ENCODE results near the gene SF3B3. TPM values are rescaled to one million over a fixed set of nuclear protein-coding genes. Genes with fewer than 3 reads are reported as not detected.

Gene SF3B3
- total RNA-seq, 1 donor, result 142 TPM

- Histone ChIP-seq H3K27ac (ENCODE audit: low read depth, low read length) (no peak overlapping the region), H4K20me1 (ENCODE audit: insufficient read depth, low read length) (no peaks in the 10 kb centered on the region), H3K79me2 (ENCODE audit: insufficient read depth, low read length) (no peaks in the 10 kb centered on the region), H3K9me3 (ENCODE audit: low read depth, low read length) (no peaks in the 10 kb centered on the region), H3K4me1 (ENCODE audit: insufficient read depth, low read length) (no peaks in the 10 kb centered on the region), H3K4me3 (ENCODE audit: insufficient read depth, low read length) (no peak overlapping the region), H3K27me3 (ENCODE audit: insufficient read depth, low read length) (no peaks in the 10 kb centered on the region), H2AFZ (ENCODE audit: low read length) (no peak overlapping the region), H3K4me2 (ENCODE audit: insufficient read depth, low read length) (no peak overlapping the region), H3K36me3 (ENCODE audit: insufficient read depth, low read length) (no peaks in the 10 kb centered on the region)
- TF ChIP-seq CTCF (IDR thresholded peaks at IDR 0.05; ENCODE audit: extremely low read depth, low read depth, low read length), result peak; percentile 6
- no peak for DNase-seq (ENCODE audit: insufficient read length, low spot score, missing footprints)
These were observed 81.0 kb downstream of the SF3B3 start for GRCh38 chr16:70604407-70605282.

- Histone ChIP-seq H3K27ac (ENCODE audit: low read depth, low read length) (no peak overlapping the region), H3K27me3 (ENCODE audit: insufficient read depth, low read length) (no peaks in the 10 kb centered on the region), H3K4me1 (ENCODE audit: insufficient read depth, low read length) (no peaks in the 10 kb centered on the region), H3K9me3 (ENCODE audit: low read depth, low read length) (no peaks in the 10 kb centered on the region), H3K79me2 (ENCODE audit: insufficient read depth, low read length) (no peaks in the 10 kb centered on the region), H3K4me2 (ENCODE audit: insufficient read depth, low read length) (no peak overlapping the region), H2AFZ (ENCODE audit: low read length) (no peak overlapping the region), H3K36me3 (ENCODE audit: insufficient read depth, low read length) (no peaks in the 10 kb centered on the region), H4K20me1 (ENCODE audit: insufficient read depth, low read length) (no peaks in the 10 kb centered on the region), H3K4me3 (ENCODE audit: insufficient read depth, low read length) (no peak overlapping the region)
- no peak for DNase-seq (ENCODE audit: insufficient read length, low spot score, missing footprints)
- TF ChIP-seq CTCF (IDR thresholded peaks at IDR 0.05; ENCODE audit: extremely low read depth, low read depth, low read length), result no peak
These were observed 81.7 kb downstream of the SF3B3 start for GRCh38 chr16:70605283-70605657.

- H4K20me1 ChIP-seq (ENCODE audit: insufficient read depth, low read length), result no peaks in the 10 kb centered on the region
- H3K79me2 ChIP-seq (ENCODE audit: insufficient read depth, low read length), result no peaks in the 10 kb centered on the region
- no peak for DNase-seq (ENCODE audit: insufficient read length, low spot score, missing footprints)
- H3K36me3 ChIP-seq (ENCODE audit: insufficient read depth, low read length), result no peaks in the 10 kb centered on the region
- no peak overlapping the region for H3K4me3 ChIP-seq (ENCODE audit: insufficient read depth, low read length)
- H3K27me3 ChIP-seq (ENCODE audit: insufficient read depth, low read length), result no peaks in the 10 kb centered on the region
- TF ChIP-seq CTCF (IDR thresholded peaks at IDR 0.05; ENCODE audit: extremely low read depth, low read depth, low read length), result no peak
- H3K27ac ChIP-seq (ENCODE audit: low read depth, low read length), result no peak overlapping the region
- no peaks in the 10 kb centered on the region for H3K4me1 ChIP-seq (ENCODE audit: insufficient read depth, low read length)
- H2AFZ ChIP-seq (ENCODE audit: low read length), result no peak overlapping the region
- no peaks in the 10 kb centered on the region for H3K9me3 ChIP-seq (ENCODE audit: low read depth, low read length)
- H3K4me2 ChIP-seq (ENCODE audit: insufficient read depth, low read length), result no peak overlapping the region
These were observed 84.9 kb downstream of the SF3B3 start for GRCh38 chr16:70608521-70608920.

- no peak for DNase-seq (ENCODE audit: insufficient read length, low spot score, missing footprints)
- Histone ChIP-seq H4K20me1 (ENCODE audit: insufficient read depth, low read length) (no peaks in the 10 kb centered on the region), H3K4me2 (ENCODE audit: insufficient read depth, low read length) (no peak overlapping the region), H3K27me3 (ENCODE audit: insufficient read depth, low read length) (no peaks in the 10 kb centered on the region), H3K9me3 (ENCODE audit: low read depth, low read length) (no peaks in the 10 kb centered on the region), H3K4me1 (ENCODE audit: insufficient read depth, low read length) (no peaks in the 10 kb centered on the region), H2AFZ (ENCODE audit: low read length) (no peak overlapping the region), H3K27ac (ENCODE audit: low read depth, low read length) (no peak overlapping the region), H3K79me2 (ENCODE audit: insufficient read depth, low read length) (no peaks in the 10 kb centered on the region), H3K4me3 (ENCODE audit: insufficient read depth, low read length) (no peak overlapping the region), H3K36me3 (ENCODE audit: insufficient read depth, low read length) (no peaks in the 10 kb centered on the region)
- no peak for TF ChIP-seq CTCF (IDR thresholded peaks at IDR 0.05; ENCODE audit: extremely low read depth, low read depth, low read length)
These were observed 86.9 kb downstream of the SF3B3 start for GRCh38 chr16:70610273-70611223.
